Muscle layer of duodenum (tissue), 2 donors: ENCODE measurements around the gene EPHB2.
"Not testable (repeated sequence)": the region's sequence is repeated elsewhere in the genome, so short reads cannot be mapped to it uniquely, and the experiment has no call there.

ENCODE experiments used
- H3K27ac ChIP-seq: one replicate; pipeline ENCODE4 v1.7.0; 2013; ENCODE audit warnings: mild to moderate bottlenecking, low read length
- H3K27me3 ChIP-seq: one replicate; pipeline ENCODE4 v1.7.0; 2013; ENCODE audit warnings: low read depth, mild to moderate bottlenecking, control low read depth, low read length
- H3K36me3 ChIP-seq, 2 donors: one replicate each; pipeline ENCODE4 v1.7.0; 2013; ENCODE audit warnings: low read length in 2 of 2, control low read depth in 1 of 2, mild to moderate bottlenecking in 1 of 2; ENCODE audit not compliant: insufficient read depth in 2 of 2, control insufficient read depth in 1 of 2
- H3K4me1 ChIP-seq, 2 donors: one replicate each; pipeline ENCODE4 v1.7.0; 2013; ENCODE audit warnings: low read length in 2 of 2, mild to moderate bottlenecking in 2 of 2, control low read depth in 1 of 2, moderate library complexity in 1 of 2; ENCODE audit not compliant: insufficient read depth in 2 of 2, control insufficient read depth in 1 of 2
- H3K4me3 ChIP-seq, 2 donors: one replicate each; pipeline ENCODE4 v1.7.0; 2013; ENCODE audit warnings: low read length in 2 of 2, low read depth in 1 of 2, mild to moderate bottlenecking in 1 of 2
- H3K9me3 ChIP-seq, 2 donors: one replicate each; pipeline ENCODE4 v1.7.0; 2013; ENCODE audit warnings: low read length in 2 of 2, control low read depth in 1 of 2, mild to moderate bottlenecking in 1 of 2; ENCODE audit not compliant: control insufficient read depth in 1 of 2
- donor health status: healthy.

EPHB2 gene

GRCh38 chr1:22835636-22836319 lies 125.1 kb downstream of the EPHB2 start:
- H3K36me3 ChIP-seq: no peaks in the 10 kb centered on the region
- no peaks in the 10 kb centered on the region for H3K9me3 ChIP-seq
- no peak overlapping the region for H3K27ac ChIP-seq
- H3K27me3 ChIP-seq: no peaks in the 10 kb centered on the region
- H3K4me3 ChIP-seq: no peak overlapping the region
- H3K4me1 ChIP-seq: no peaks in the 10 kb centered on the region

- no peaks in the 10 kb centered on the region for H3K27me3 ChIP-seq
- no peaks in the 10 kb centered on the region for H3K4me1 ChIP-seq
- no peaks in the 10 kb centered on the region for H3K9me3 ChIP-seq
- no peak overlapping the region for H3K27ac ChIP-seq
- no peaks in the 10 kb centered on the region for H3K36me3 ChIP-seq
- H3K4me3 ChIP-seq: no peak overlapping the region
Measured at GRCh38 chr1:22836850-22837249, 126.2 kb downstream of the EPHB2 start.

- Histone ChIP-seq H3K9me3 (no peaks in the 10 kb centered on the region), H3K27me3 (no peaks in the 10 kb centered on the region), H3K4me3 (no peak overlapping the region), H3K27ac (no peak overlapping the region), H3K36me3 (no peaks in the 10 kb centered on the region), H3K4me1 (no peaks in the 10 kb centered on the region)
Measured at GRCh38 chr1:22837332-22837731, 126.7 kb downstream of the EPHB2 start.

GRCh38 chr1:22838965-22839364 lies 128.3 kb downstream of the EPHB2 start:
- H3K4me1 ChIP-seq: no peaks in the 10 kb centered on the region
- H3K36me3 ChIP-seq: no peaks in the 10 kb centered on the region
- no peaks in the 10 kb centered on the region for H3K27me3 ChIP-seq
- H3K9me3 ChIP-seq: no peaks in the 10 kb centered on the region
- no peak overlapping the region for H3K27ac ChIP-seq
- no peak overlapping the region for H3K4me3 ChIP-seq

- Histone ChIP-seq H3K4me1 (no peaks in the 10 kb centered on the region), H3K27ac (no peak overlapping the region), H3K27me3 (no peaks in the 10 kb centered on the region), H3K9me3 (no peaks in the 10 kb centered on the region), H3K36me3 (no peaks in the 10 kb centered on the region), H3K4me3 (no peak overlapping the region)
Measured at GRCh38 chr1:22839806-22840205, 129.2 kb downstream of the EPHB2 start.

- no peaks in the 10 kb centered on the region for H3K27me3 ChIP-seq
- H3K4me1 ChIP-seq: no peaks in the 10 kb centered on the region
- H3K36me3 ChIP-seq: no peaks in the 10 kb centered on the region
- H3K4me3 ChIP-seq: no peak overlapping the region
- H3K9me3 ChIP-seq: no peaks in the 10 kb centered on the region
- H3K27ac ChIP-seq: no peak overlapping the region
Measured at GRCh38 chr1:22841142-22841541, 130.5 kb downstream of the EPHB2 start.

- Histone ChIP-seq H3K27me3 (no peaks in the 10 kb centered on the region), H3K4me1 (no peaks in the 10 kb centered on the region), H3K27ac (no peak overlapping the region)
Measured at GRCh38 chr1:22841860-22842281, 131.2 kb downstream of the EPHB2 start.

GRCh38 chr1:22843441-22844183 lies 133.0 kb downstream of the EPHB2 start:
- not testable (repeated sequence) for H3K4me1 ChIP-seq, H3K36me3 ChIP-seq, H3K27me3 ChIP-seq, H3K27ac ChIP-seq, H3K4me3 ChIP-seq, H3K9me3 ChIP-seq

More at GRCh38 chr1:22841860-22842281, 131.2 kb downstream of the EPHB2 start:
- Histone ChIP-seq H3K9me3 (no peaks in the 10 kb centered on the region), H3K36me3 (no peaks in the 10 kb centered on the region), H3K4me3 (no peak overlapping the region)

- H3K4me3 ChIP-seq: no peak overlapping the region
- no peaks in the 10 kb centered on the region for H3K27me3 ChIP-seq
- no peaks in the 10 kb centered on the region for H3K36me3 ChIP-seq
- no peak overlapping the region for H3K27ac ChIP-seq
- no peaks in the 10 kb centered on the region for H3K9me3 ChIP-seq
- no peaks in the 10 kb centered on the region for H3K4me1 ChIP-seq
Measured at GRCh38 chr1:22844621-22845020, 134.0 kb downstream of the EPHB2 start.

- Histone ChIP-seq H3K9me3 (no peaks in the 10 kb centered on the region), H3K27me3 (no peaks in the 10 kb centered on the region), H3K27ac (no peak overlapping the region), H3K4me1 (peaks cover 0 to 4% of the 10 kb centered on the region in 2 donors), H3K36me3 (no peaks in the 10 kb centered on the region), H3K4me3 (no peak overlapping the region)
Measured at GRCh38 chr1:22845398-22845935, 134.8 kb downstream of the EPHB2 start.

- Histone ChIP-seq H3K27ac (no peak overlapping the region), H3K9me3 (no peaks in the 10 kb centered on the region), H3K36me3 (no peaks in the 10 kb centered on the region), H3K4me1 (peaks cover 0 to 9% of the 10 kb centered on the region in 2 donors), H3K27me3 (no peaks in the 10 kb centered on the region), H3K4me3 (no peak overlapping the region)
Measured at GRCh38 chr1:22846458-22846857, 135.8 kb downstream of the EPHB2 start.
